Ecto neural progenitor cell (in vitro differentiated cells): ENCODE data around the gene NAV2.

Experiments used
- DNase-seq: peaks from one replicate; pipeline ENCODE4 v3.0.0-alpha.2; 2018; ENCODE audit warnings: low spot score

Gene NAV2

DNA sequence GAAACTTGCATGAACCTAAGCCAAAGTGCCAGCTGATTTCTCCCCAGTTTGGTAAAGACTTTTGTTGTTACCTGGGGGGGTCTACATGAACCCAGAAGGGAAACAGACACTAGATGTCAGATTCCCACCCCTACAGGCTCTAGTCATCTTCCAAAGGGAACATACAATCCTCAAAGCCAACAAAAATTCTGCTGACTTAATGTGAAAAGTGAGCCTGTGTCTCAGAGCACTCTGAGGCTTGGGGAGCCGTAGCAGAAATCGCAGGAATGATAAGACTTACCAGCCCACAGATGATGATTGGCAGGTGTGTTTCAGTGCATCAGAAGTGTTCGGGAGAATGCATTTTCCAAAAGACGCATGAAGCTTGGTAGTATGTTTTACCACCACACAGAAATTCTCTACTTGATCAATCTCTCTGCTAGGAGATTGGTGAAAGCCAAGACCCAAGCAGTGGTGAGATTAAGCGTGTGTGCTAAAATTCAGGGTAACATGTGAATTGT is 260.5 kb downstream of the NAV2 start:
- no peak for DNase-seq

DNA sequence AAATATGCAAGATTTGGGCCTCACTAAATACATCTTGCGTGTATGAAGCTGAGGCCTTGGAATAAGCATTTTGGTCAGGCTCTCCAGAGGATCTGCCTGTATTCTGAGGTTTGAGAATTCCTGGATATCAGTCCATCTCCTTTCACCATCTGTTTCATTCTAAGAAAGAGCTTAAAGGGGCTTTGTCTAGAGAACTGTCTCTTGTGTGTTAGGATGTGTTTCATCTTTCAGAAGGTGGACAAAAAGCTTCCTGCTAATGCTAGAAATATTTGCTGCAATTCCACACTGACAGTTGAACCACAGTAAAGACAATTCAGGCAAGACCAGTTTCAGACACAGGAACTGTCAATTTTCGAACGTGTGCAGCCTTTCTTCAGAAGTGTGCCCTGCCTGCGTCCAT is 262.2 kb downstream of the NAV2 start:
- DNase-seq, result no peak

DNA sequence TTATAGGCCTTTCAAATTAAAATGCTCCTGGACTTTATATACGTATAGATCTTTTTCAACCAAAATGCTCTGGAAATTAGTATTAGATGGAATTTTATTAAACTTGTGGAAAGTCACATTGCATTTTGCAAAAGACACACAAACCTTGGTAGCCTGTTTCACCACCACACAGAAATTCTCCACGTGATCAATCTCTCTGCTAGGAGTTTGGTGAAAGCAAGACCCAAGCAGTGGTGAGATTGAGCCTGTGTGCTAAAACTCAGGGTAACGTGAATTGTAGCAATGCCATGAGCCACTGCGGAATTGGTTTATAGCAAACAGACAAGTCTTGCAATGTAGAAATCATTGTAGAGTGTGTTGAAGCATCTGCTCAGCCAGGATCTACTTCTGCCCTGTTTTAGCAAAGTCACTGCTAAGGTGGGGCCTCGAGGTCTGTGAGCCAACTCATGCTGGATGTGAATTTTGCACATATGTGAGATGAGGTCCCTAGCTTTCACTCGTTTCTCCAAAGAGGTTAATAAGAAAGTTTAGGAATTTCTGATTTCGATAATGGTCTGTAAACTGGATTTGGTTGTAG is 262.9 kb downstream of the NAV2 start:
- DNase-seq, result no peak

DNA sequence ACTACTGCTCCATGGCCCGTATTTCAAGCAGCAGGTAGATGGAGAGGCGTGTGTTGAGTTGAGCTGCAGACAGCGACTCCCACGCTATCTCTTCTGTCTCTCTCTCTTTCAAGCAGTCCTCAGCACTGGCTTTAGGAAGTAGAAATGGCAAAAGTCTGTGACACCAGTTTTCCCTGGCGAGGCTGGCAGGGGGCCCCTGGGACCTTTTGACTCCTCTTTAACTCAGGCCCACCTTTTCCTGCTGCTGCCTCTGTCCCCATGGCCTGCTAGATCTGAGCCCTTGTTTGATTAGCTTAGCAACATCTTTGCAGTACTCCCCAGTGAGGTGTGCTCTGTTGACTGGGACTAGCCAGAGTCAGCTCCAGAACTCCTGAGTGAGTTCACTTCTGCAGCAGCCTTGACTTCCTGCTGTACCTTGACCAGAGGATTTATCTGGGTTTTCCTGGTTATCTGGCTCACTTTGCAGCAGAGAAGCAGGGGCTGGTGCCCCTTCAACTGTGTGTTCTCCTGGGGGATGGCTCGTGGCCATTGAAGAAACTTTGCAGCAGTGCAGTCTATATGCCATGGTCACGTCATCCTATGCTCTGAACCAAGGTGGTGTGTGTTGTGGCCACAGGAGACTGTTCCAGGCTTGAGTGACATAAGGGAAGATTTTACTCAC is 263.8 kb downstream of the NAV2 start:
- DNase-seq, result no peak

DNA sequence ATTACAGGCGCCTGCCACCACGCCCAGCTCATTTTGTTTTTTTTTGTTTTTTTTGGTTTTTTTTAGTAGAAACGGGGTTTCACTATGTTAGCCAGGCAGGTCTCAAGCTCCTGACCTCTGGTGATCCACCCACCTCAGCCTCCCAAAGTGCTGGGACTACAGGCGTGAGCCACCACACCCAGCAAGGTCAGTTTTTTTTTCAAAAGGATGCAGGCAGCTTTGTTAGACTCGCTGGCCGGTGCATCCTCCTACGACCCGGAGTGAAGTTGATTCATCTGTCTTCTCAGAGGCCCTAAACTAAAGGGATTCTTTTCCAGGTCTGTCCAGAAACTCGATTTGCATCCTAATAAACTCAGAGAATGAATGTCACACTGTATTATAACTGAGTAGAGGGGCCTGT is 265.3 kb downstream of the NAV2 start:
- no peak for DNase-seq

DNA sequence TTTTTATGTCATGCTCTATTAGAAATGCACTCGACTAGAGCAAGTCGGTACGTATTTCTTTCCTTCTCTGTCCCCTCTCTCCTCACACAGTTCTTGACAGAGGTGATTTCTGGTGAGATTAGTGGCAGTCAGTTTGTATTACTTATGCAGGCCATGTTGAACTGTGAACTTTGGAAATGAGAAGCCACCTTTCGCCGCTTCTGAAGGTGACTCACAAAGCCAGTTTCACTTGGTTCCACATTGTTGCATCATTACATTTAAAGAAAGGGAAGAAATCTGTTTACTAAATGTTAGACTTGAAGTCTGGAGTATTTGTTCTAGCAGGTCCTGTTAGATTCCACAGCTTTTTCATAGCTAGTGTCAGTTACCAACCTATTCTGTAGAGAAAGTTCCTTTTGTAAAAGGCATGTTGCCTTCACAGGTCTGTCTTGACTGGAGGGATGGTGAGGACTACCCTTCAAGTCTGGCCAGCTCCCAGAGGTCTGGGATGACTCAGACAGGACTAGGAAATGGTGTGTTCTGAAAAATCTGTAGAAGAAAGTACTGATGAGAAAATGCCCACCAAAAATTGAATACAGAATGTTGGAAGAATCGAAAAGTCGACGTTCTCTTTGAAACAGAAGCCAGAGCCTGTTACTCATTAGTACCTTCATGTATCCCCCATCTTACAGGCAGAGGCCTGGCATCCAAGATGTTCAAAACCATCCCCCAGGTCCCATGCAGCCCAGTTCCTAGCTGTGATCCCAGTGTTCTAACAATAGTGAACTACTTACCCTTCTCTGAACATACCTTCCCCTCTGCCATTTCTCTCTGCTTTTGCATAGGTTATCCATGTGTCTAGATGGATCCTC is 266.3 kb downstream of the NAV2 start:
- DNase-seq, result no peak

DNA sequence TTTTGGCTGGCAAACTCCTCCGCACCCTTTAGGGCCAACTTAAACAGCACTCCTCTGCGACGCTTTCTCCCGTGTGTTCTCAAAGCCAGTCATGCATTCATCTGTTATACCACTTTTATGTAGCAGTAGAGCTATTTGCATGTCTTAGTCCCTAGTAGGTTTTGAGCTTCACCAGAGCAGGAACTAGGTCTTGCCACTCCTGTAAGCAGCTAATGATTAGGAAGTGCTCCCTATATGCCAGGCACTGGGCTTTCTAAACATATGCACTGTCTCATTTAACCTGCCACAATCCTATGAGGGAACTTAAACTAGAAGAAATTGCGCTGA is 266.8 kb downstream of the NAV2 start:
- DNase-seq, result no peak

DNA sequence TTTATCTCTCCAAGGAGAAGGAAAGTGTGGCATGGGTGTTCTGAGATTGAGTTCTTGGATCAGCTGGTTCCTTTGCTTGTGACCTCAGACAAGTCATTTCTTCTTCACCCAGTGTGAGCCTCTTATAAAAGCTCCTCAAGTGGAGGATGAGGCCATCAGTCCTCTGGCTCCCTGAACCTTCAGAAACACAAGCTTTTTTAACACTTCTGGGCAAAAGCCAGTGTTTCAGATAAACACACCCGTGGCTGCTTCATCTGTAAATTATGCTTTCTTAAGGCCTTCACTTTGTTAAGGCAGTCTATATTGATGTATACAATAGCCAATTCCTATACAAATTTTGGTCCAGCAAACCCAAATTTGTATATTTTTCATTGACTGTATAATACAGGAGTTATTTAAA is 267.8 kb downstream of the NAV2 start:
- DNase-seq, result no peak

DNA sequence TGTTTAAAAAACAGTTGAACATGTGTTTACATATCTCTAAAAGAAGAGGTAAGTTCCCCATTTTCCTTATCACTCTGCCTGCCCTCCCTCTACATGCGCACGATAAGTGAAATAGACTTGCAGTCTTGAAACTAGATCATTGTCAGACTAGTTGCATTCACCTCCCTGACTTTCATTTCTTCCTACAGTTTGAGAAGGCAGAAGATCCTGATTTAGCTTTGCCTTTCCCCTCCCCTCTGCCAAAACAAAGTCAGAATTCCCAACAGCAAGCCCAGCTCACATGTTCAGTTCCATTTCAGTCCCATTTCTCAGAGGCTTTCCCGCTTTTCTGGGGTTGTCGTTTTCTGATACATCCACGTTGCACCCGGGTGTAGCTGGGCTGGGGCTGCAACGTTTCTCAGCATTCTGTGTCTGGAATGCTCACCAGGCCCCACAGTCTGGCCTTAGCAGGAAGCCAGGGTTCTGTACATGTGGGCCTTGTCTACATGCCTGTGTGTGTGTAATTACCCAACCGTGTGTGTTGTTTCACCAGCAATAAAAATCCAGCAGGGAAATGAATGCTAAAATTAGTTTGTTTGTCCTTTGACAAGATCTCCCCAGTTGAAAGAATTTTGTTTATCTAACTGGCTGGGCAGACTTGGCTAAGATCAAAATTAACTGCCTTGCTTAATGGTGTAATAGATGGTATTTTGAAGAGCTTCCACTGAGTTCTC is 268.5 kb downstream of the NAV2 start:
- no peak for DNase-seq

DNA sequence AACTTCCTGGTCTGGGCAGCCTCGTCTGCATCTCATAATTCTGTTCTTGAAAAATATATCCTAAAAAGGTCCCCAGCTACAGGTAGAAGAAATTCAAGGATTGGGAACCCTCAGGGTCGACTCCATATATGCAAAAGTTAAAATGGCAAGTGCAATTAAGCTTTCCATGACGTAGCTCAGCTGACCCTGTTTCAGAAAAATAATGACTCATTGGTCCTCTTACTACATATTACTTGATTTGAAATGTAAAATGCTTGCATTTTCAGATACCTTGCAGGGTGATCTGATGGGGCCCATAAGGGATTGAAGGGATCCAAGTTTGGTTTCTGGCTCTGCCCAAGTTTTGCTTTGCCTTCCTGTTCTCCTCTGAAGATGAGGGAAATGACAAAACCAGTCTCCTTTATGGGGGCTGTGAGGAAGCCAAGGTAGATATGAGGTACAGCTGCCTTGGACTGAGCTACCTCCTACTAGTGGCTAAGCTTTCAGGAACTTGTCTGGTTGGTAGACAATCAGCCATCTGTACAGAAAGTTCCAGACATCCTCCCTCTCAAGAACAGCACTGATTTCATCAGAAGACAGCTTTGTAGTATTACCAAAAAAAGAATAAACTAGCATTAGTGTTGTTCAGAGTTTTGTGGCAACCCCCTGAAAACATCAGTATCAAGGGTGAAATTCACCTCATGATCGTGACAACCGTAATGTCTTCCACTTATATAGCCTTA is 270.3 kb downstream of the NAV2 start:
- no peak for DNase-seq

DNA sequence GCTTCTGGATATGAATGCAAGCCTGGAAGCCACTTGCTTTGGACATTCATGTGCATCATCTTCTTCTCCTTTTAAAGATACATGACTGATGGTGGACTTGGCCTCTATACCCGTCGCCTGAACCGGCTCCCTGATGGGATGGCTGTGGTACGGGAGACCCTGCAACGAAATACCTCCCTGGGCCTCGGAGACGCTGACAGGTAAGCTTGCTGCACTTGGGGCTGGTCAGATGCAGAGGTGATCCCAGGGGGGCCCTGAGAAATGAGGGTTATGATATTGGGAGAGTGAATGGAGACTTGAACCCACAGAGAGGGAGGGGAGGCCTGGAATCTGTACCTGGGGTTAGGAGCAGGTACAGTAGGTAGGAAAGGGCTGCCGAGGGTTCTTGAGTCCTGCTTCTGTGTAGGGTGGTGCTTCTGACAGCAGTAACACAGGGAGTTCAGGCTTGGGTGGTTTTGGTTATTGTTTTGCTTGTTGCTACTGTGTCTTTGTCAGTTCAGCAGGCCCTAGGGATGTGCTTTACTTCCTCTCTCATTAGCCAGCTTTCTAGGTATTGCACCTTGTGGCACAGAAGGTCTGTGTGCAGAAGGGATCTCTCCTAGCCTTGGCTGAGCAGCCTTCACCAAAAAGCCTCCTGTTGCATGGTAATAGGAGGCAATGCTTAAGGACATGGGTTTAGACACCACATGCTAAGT is 271.6 kb downstream of the NAV2 start:
- DNase-seq, result no peak

DNA sequence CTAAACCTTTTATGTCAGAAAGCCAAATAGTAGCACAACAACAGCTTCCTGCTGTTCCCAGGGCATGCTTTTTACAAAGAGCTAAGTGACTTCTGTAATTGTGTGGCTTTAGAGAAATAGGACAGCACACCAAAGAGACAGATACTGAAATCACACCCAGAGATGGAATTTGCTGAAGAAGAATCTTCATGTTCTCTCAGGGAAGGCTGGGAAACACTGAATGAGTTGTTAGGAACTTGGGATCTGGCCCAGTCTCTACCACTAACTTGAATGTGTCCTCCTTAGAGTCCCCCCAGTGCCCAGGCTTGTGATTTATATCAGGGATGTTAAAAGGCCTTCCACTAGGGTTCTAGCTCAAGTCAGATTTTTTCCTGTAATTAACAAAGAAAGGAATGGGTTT is 272.5 kb downstream of the NAV2 start:
- DNase-seq, result no peak

DNA sequence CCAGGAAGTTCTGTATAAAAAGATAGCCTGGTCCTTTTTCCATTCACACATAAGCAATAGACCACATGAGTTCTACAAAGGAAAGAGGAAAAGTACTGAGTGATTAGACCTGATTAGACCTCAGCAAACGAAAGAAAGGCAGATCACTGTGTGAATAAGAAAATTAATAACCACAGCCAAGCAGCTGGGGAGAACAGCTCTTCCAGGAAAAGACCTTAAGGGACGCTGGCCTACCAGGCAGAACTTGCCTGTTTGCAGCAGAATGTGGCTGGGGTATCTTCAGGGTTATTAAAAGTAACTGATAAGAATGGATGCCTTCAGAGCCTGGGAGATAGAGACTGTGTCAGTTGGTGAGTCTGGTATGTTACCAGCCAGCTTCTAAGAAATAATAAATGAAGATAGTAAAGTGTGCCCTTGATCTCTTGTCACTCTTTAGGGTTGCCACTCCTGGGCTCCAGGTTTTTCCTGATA is 274.7 kb downstream of the NAV2 start:
- DNase-seq, result no peak

DNA sequence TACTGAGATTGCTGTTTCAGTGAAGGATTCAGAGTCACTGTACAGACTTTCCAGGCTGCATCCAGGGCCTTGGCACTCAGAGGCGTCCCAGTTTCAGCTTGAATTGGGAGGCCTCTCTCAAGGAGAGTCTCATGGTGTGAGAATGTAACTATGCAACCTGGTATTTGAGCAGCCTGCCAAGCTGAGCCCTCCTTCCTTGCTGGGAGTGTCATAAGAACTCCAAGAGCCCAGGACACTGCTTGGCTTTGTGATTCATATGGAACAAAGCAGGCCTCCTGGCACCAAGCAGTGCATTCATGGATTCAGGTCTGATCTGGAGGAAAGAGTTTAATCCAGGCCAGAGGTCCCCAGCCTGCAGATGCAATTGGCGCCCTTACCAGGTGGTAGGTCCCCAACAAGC is 276.0 kb downstream of the NAV2 start:
- no peak for DNase-seq

DNA sequence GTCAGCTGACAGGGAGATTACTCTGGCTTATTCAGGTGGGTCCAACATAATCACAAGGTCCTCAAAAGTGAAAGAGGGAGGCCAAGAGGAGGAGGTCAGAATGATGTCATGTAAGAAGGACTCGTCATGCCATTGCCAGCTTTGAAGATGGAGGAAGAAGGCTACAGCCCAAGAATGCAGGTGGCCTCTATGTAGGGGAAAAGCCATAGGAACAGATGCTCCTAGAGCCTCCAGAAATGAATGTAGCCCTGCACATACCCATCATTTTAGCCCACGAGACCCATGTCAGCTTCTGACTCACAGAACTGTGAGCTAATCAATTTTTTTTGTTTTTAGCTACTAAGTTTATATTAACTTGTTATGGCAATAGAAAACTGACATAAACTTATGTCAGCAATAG is 276.6 kb downstream of the NAV2 start:
- no peak for DNase-seq

DNA sequence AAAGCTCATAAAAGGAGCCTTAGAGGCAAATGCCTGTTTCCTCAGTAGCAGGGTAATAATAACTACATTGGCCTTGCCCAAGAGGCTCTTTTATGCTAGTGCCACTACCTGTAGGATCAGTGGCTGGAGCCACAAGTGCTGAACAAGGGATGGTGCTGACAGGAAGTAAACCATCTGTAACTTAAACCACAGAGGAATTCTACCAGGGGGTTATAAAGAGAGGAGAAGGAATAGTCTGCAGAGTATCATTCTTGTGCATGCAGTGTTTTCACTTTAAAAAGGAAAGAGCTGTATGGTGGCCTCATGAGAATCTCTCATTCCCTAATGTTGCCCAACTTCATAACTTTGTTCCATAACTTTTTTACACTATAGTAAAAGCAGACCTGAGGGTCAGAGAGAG is 279.5 kb downstream of the NAV2 start:
- no peak for DNase-seq

DNA sequence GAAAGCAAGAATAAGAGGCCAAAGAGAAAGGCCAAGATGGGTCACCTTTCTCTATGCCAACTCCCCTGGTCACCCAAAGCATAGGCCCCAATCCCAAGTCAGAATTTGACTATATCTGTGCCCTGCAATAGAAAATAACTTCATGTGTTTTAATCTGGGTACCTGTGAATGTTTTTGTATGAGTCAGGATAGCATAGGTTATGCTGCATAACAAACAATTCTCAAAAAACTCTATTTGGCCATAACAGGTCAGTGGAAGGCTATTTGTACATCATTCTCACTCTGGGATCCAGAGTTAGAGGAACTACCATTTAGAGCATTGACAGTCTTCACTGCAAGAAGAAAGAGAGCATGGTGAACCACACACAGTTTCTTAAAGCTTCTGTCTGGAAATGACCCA is 280.4 kb downstream of the NAV2 start:
- no peak for DNase-seq

DNA sequence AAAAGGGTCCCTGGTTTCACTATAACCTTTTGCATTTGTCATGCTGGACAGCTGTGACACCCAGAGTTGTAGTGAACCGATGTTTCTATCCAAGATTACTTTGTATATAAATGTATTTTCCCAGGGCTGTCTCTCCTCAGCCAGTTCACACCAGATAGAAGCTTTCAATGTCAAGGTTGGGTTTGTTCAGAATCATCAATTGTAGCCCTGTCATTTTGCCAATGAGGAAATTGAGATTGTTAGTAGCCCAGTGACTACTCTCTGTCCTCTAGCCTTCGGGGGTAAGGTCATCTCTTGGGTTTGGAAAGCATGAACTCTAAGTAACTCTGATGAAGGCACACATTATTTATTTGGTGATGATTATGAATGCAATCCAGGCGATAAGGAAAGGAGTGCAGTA is 282.0 kb downstream of the NAV2 start:
- DNase-seq, result no peak

DNA sequence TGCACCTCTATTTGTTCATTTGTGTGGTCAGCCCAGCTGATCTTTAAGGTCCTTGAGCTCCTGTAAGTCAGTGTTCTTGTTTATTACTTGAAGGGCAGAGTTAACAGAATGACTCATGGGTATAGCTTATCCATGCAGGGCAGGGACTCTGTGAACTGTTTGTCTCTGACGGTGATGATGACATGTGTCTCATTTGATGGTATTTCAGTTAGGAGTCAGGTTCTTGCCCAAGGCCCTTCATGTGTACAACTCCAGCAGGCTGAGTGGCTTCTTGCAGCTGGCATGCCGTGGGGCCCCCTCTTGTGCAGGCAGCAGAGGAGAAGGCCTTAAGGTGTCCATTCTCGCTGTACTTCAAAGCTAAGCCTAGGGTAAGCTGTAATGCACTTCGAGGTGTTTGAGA is 282.5 kb downstream of the NAV2 start:
- no peak for DNase-seq

DNA sequence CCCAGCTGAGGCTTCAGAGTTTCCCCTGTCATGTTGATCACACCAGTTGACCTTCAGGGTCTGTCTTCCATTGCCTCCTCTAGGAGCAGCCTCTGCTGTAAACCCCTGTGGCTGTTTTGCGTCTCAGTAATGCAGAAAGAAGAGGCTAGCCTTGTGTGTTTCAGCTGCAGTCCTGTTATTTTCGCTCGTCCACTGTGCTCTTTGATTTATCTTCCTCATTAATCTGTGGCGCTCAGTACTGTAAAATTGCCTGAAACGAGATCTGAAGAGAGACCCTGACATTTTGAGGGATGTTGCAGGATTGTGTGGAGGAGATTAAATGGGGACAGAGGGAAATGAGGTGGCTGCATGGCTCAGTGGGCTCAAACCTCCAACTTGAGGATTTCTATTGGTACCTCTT is 283.9 kb downstream of the NAV2 start:
- no peak for DNase-seq

DNA sequence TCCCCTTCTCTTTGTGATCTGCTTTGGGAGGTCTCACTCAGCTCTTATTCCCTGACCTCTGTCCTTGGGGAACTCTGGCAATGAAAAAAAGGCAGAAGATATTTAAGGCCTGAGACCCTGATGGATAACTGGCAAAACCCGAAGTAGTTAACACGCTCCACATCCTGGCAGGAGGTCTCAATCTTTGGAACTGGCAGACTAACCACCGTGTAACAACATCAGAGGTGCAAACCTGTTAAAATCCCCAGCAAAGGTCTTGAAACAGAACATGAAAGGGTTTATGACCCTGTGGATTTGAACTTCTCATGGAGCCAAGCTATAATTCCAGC is 287.3 kb downstream of the NAV2 start:
- no peak for DNase-seq
